ENCODE results near the gene AGK.

Gene AGK

GRCh38 chr7:141551094-141551781 lies at the start of gene AGK:
AGK (plus strand) TSS chr7:141551410; CDS start chr7:141555467, 4,057 bp downstream.
- no peak within 1 kb of the TSS for H3K27ac ChIP-seq

GRCh38 chr7:141501451-141501850 lies 49.8 kb upstream of the AGK start:
- TF ChIP-seq EZH2 (IDR thresholded peaks at IDR 0.05), result no peak
- TF ChIP-seq FOXP2 (optimal IDR thresholded peaks at IDR 0.05; ENCODE audit: control extremely low read depth, extremely low read length, insufficient read depth), result no peak
- TF ChIP-seq POLR2AphosphoS5 (IDR thresholded peaks at IDR 0.05; ENCODE audit: borderline replicate concordance, low read depth, low read length), result no peak
- H3K9me3 ChIP-seq (ENCODE audit: low read depth, low read length), result no peaks in the 10 kb centered on the region
- no peak overlapping the region for H3K27ac ChIP-seq
- H3K4me3 ChIP-seq, result no peak overlapping the region
- no peak overlapping the region for H3K9ac ChIP-seq (ENCODE audit: insufficient read length)
- no peaks in the 10 kb centered on the region for H3K36me3 ChIP-seq (ENCODE audit: insufficient read depth, low read length)
- no peak for DNase-seq (ENCODE audit: low read depth, low spot score)

More at GRCh38 chr7:141551094-141551781, at the start of gene AGK:
- H3K36me3 ChIP-seq (ENCODE audit: insufficient read depth, low read length), result peaks cover 13% of the 10 kb centered on the region; the same call in 1 of the 2 replicates
- TF ChIP-seq FOXP2 (optimal IDR thresholded peaks at IDR 0.05; ENCODE audit: control extremely low read depth, extremely low read length, insufficient read depth), result peak; percentile 58
- TF ChIP-seq EZH2 (IDR thresholded peaks at IDR 0.05), result no peak
- peak; percentile 96 for TF ChIP-seq POLR2AphosphoS5 (IDR thresholded peaks at IDR 0.05; ENCODE audit: borderline replicate concordance, low read depth, low read length)
- no peak for DNase-seq (ENCODE audit: low read depth, low spot score)
- H3K9ac ChIP-seq (ENCODE audit: insufficient read length), result peak within 1 kb of the TSS; percentile 86
- peak within 1 kb of the TSS; percentile 94 for H3K4me3 ChIP-seq
- no peaks in the 10 kb centered on the region for H3K9me3 ChIP-seq (ENCODE audit: low read depth, low read length)

- H3K9ac ChIP-seq (ENCODE audit: insufficient read length), result no peak overlapping the region
These were observed 39.9 kb upstream of the AGK start for GRCh38 chr7:141511316-141511675.

GRCh38 chr7:141511676-141512396 lies 39.4 kb upstream of the AGK start:
- Histone ChIP-seq H3K36me3 (ENCODE audit: insufficient read depth, low read length) (no peaks in the 10 kb centered on the region), H3K4me3 (no peak overlapping the region), H3K9ac (ENCODE audit: insufficient read length) (no peak overlapping the region), H3K27ac (no peak overlapping the region), H3K9me3 (ENCODE audit: low read depth, low read length) (no peaks in the 10 kb centered on the region)
- no peak for TF ChIP-seq FOXP2 (optimal IDR thresholded peaks at IDR 0.05; ENCODE audit: control extremely low read depth, extremely low read length, insufficient read depth)
- TF ChIP-seq POLR2AphosphoS5 (IDR thresholded peaks at IDR 0.05; ENCODE audit: borderline replicate concordance, low read depth, low read length), result no peak
- DNase-seq (ENCODE audit: low read depth, low spot score), result no peak

More at GRCh38 chr7:141511316-141511675, 39.9 kb upstream of the AGK start:
- no peak for DNase-seq (ENCODE audit: low read depth, low spot score)
- no peak overlapping the region for H3K4me3 ChIP-seq
- TF ChIP-seq POLR2AphosphoS5 (IDR thresholded peaks at IDR 0.05; ENCODE audit: borderline replicate concordance, low read depth, low read length), result no peak
- TF ChIP-seq FOXP2 (optimal IDR thresholded peaks at IDR 0.05; ENCODE audit: control extremely low read depth, extremely low read length, insufficient read depth), result no peak
- TF ChIP-seq EZH2 (IDR thresholded peaks at IDR 0.05), result no peak
- H3K36me3 ChIP-seq (ENCODE audit: insufficient read depth, low read length), result no peaks in the 10 kb centered on the region
- H3K9me3 ChIP-seq (ENCODE audit: low read depth, low read length), result no peaks in the 10 kb centered on the region
- no peak overlapping the region for H3K27ac ChIP-seq

GRCh38 chr7:141512597-141512996 lies 38.6 kb upstream of the AGK start:
- DNase-seq (ENCODE audit: low read depth, low spot score), result no peak
- Histone ChIP-seq H3K9me3 (ENCODE audit: low read depth, low read length) (no peaks in the 10 kb centered on the region), H3K4me3 (no peak overlapping the region), H3K27ac (no peak overlapping the region), H3K9ac (ENCODE audit: insufficient read length) (no peak overlapping the region), H3K36me3 (ENCODE audit: insufficient read depth, low read length) (no peaks in the 10 kb centered on the region)
- no peak for TF ChIP-seq FOXP2 (optimal IDR thresholded peaks at IDR 0.05; ENCODE audit: control extremely low read depth, extremely low read length, insufficient read depth)
- TF ChIP-seq EZH2 (IDR thresholded peaks at IDR 0.05), result no peak
- no peak for TF ChIP-seq POLR2AphosphoS5 (IDR thresholded peaks at IDR 0.05; ENCODE audit: borderline replicate concordance, low read depth, low read length)

GRCh38 chr7:141513720-141514119 lies 37.5 kb upstream of the AGK start:
- Histone ChIP-seq H3K9ac (ENCODE audit: insufficient read length) (no peak overlapping the region), H3K9me3 (ENCODE audit: low read depth, low read length) (no peaks in the 10 kb centered on the region), H3K4me3 (no peak overlapping the region), H3K36me3 (ENCODE audit: insufficient read depth, low read length) (no peaks in the 10 kb centered on the region), H3K27ac (no peak overlapping the region)
- DNase-seq (ENCODE audit: low read depth, low spot score), result no peak
- TF ChIP-seq EZH2 (IDR thresholded peaks at IDR 0.05), result no peak

- Histone ChIP-seq H3K9ac (ENCODE audit: insufficient read length) (no peak overlapping the region), H3K36me3 (ENCODE audit: insufficient read depth, low read length) (no peaks in the 10 kb centered on the region), H3K27ac (no peak overlapping the region), H3K4me3 (no peak overlapping the region), H3K9me3 (ENCODE audit: low read depth, low read length) (no peaks in the 10 kb centered on the region)
- TF ChIP-seq FOXP2 (optimal IDR thresholded peaks at IDR 0.05; ENCODE audit: control extremely low read depth, extremely low read length, insufficient read depth), result no peak
- TF ChIP-seq POLR2AphosphoS5 (IDR thresholded peaks at IDR 0.05; ENCODE audit: borderline replicate concordance, low read depth, low read length), result no peak
- no peak for TF ChIP-seq EZH2 (IDR thresholded peaks at IDR 0.05)
- no peak for DNase-seq (ENCODE audit: low read depth, low spot score)
These were observed 35.3 kb upstream of the AGK start for GRCh38 chr7:141515941-141516340.

- no peaks in the 10 kb centered on the region for H3K9me3 ChIP-seq (ENCODE audit: low read depth, low read length)
- H3K36me3 ChIP-seq (ENCODE audit: insufficient read depth, low read length), result no peaks in the 10 kb centered on the region
- H3K4me3 ChIP-seq, result no peak overlapping the region
- no peak overlapping the region for H3K9ac ChIP-seq (ENCODE audit: insufficient read length)
- no peak overlapping the region for H3K27ac ChIP-seq
- no peak for DNase-seq (ENCODE audit: low read depth, low spot score)
- no peak for TF ChIP-seq EZH2 (IDR thresholded peaks at IDR 0.05)
- no peak for TF ChIP-seq FOXP2 (optimal IDR thresholded peaks at IDR 0.05; ENCODE audit: control extremely low read depth, extremely low read length, insufficient read depth)
- no peak for TF ChIP-seq POLR2AphosphoS5 (IDR thresholded peaks at IDR 0.05; ENCODE audit: borderline replicate concordance, low read depth, low read length)
These were observed 31.6 kb upstream of the AGK start for GRCh38 chr7:141519623-141520022.

Data from SK-N-MC (cell line).